HG03175 (cell line): ENCODE data around the gene PRKAG1.
A peak's percentile ranks its signal among the peaks of the same experiment; 100 is the strongest.

Experiments used
- ATAC-seq: cut with Tn5 transposase; IDR thresholded peaks from one replicate; pipeline ENCODE4 v1.9.1; 2021; ENCODE audit warnings: mild to moderate bottlenecking, moderate library complexity; ENCODE audit not compliant: unreplicated experiment

Gene PRKAG1

GRCh38 chr12:49015196-49015595, 3.4 kb downstream of the PRKAG1 start:
- no peak for ATAC-seq

GRCh38 chr12:49014547-49014946, 4.0 kb downstream of the PRKAG1 start:
- no peak for ATAC-seq

- ATAC-seq = no peak
These were observed 5.1 kb downstream of the PRKAG1 start for GRCh38 chr12:49013428-49013827.

- ATAC-seq = no peak
These were observed 5.8 kb downstream of the PRKAG1 start for GRCh38 chr12:49012739-49013138.

GRCh38 chr12:49010092-49010668, 8.4 kb downstream of the PRKAG1 start:
- ATAC-seq = no peak

GRCh38 chr12:49008943-49009342, 9.6 kb downstream of the PRKAG1 start:
- no peak for ATAC-seq

GRCh38 chr12:49000346-49000745, 18.2 kb downstream of the PRKAG1 start:
- ATAC-seq = no peak

- ATAC-seq = peak; percentile 39
These were observed 19.0 kb downstream of the PRKAG1 start, which contains the start of gene DDN for GRCh38 chr12:48999371-49000131. DDN (minus strand) TSS chr12:48999375; CDS start chr12:48999287, 88 bp downstream.

- ATAC-seq = no peak
These were observed 19.9 kb downstream of the PRKAG1 start for GRCh38 chr12:48998497-48999353.

GRCh38 chr12:48997719-48998496, 20.7 kb downstream of the PRKAG1 start:
- no peak for ATAC-seq

GRCh38 chr12:48996794-48997718, 21.5 kb downstream of the PRKAG1 start:
- ATAC-seq = no peak

- no peak for ATAC-seq
These were observed 23.3 kb downstream of the PRKAG1 start for GRCh38 chr12:48995086-48995879.

- no peak for ATAC-seq
These were observed 24.1 kb downstream of the PRKAG1 start for GRCh38 chr12:48994224-48995085.

GRCh38 chr12:48993787-48994186, 24.8 kb downstream of the PRKAG1 start:
- ATAC-seq = no peak

- ATAC-seq = no peak
These were observed 27.1 kb downstream of the PRKAG1 start for GRCh38 chr12:48991247-48992050.

GRCh38 chr12:48990552-48990951, 28.0 kb downstream of the PRKAG1 start:
- ATAC-seq = no peak

- peak; percentile 41 for ATAC-seq
These were observed 30.4 kb downstream of the PRKAG1 start for GRCh38 chr12:48988030-48988649.
